ENCODE results near the gene NOP16.

DNA sequence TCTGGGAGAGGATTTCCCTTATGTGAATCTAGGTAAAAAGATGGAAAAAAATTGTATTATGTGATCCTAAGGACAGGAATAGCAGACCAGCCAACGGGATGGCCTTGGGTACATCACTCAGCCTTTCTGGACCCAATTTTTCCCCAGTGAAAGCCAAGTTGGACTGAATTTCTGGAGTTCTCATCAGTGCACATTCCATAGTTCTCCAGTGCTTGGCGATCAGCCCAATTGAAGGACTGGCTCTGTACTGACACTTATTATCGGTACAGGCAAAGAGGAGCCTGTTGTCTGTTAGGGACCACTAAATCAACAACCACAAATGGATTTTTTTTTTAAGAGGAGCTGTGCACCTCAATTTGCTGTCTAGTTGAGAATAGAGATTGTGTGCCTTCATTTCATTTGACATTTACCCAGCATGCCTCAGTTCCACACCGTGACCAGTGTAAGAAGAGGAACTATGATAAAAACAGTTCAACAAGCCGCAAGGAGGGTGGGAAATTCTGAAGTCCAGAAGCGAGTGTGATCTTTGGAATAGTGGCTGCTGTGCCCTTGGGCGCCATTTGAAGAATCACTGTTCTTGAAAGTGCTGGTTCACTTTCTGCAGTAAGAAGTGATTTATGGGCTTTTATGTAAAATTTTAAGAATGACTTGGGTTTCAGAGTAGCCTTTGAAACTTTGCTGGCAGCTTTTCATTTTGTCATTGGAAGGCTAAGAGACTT, 15.1 kb downstream of the NOP16 start:
- TF ChIP-seq POLR2A (IDR thresholded peaks at IDR 0.05) (no peak), EP300 (IDR thresholded peaks at IDR 0.05) (no peak), POLR2AphosphoS5 (IDR thresholded peaks at IDR 0.05) (no peak)
- TF ChIP-seq, protein P1, sequence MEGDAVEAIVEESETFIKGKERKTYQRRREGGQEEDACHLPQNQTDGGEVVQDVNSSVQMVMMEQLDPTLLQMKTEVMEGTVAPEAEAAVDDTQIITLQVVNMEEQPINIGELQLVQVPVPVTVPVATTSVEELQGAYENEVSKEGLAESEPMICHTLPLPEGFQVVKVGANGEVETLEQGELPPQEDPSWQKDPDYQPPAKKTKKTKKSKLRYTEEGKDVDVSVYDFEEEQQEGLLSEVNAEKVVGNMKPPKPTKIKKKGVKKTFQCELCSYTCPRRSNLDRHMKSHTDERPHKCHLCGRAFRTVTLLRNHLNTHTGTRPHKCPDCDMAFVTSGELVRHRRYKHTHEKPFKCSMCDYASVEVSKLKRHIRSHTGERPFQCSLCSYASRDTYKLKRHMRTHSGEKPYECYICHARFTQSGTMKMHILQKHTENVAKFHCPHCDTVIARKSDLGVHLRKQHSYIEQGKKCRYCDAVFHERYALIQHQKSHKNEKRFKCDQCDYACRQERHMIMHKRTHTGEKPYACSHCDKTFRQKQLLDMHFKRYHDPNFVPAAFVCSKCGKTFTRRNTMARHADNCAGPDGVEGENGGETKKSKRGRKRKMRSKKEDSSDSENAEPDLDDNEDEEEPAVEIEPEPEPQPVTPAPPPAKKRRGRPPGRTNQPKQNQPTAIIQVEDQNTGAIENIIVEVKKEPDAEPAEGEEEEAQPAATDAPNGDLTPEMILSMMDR (IDR thresholded peaks at IDR 0.05): no peak
